ENCODE results near the gene PTPN6.

The PTPN6 gene

DNA sequence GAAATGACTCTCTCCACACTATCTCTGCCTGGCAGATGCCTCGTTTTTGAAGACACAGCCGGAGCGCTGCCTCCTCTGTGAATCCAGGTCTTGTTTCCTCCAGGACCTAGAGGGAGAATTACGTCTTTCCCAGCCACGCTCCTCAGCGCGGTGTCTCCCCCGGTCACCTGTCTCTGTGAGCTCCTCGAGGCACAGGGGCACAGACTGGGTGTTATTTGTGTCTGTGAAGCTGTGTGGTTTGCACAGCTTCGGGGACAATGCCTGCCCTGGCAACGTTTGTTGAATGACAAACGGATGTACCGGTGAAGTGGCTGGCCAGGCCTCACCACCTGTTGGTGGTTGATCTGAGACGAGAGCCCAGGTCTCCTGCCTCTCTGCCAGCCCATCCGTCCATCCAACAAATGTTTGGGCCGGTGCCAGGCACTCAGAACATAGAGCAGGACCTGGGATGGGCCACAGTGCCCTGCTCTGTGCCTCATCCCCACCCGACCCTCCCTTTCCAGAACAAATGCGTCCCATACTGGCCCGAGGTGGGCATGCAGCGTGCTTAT, 6.1 kb downstream of the PTPN6 start:
- DNase-seq, result no peak

DNA sequence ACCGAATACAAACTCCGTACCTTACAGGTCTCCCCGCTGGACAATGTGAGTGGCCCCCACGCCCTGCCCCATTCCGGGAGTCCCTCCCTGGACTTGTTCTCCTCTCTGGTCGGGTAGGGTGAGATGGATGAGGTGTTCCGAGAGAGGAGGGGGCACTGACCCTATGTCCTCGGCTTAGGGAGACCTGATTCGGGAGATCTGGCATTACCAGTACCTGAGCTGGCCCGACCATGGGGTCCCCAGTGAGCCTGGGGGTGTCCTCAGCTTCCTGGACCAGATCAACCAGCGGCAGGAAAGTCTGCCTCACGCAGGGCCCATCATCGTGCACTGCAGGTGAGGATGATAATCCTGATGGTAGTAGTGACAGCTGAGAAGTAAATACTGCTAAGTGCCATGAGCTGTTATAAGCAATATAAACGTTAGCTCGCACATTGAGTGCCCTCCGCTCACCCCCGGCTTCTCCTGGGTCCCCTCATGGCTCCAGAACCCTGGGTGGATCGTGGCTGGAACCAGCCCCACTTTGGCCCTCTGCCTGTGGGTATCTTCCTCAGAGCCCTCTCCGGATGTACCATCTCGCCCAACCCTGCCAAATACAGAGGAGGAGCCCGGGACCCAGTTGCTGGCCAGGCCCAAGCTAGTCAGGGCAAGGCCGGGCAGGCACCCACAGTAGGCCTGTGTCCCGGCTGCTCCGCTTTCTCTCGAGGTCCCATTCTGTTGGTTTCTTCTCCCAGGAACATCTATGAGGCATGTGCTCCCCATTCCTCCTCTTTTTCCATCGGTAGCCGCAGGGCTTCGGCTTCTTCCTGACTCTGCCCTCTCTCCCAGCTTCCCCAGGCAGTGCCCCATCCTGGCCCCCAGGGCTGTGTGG, 6.8 kb downstream of the PTPN6 start:
- DNase-seq, result no peak

DNA sequence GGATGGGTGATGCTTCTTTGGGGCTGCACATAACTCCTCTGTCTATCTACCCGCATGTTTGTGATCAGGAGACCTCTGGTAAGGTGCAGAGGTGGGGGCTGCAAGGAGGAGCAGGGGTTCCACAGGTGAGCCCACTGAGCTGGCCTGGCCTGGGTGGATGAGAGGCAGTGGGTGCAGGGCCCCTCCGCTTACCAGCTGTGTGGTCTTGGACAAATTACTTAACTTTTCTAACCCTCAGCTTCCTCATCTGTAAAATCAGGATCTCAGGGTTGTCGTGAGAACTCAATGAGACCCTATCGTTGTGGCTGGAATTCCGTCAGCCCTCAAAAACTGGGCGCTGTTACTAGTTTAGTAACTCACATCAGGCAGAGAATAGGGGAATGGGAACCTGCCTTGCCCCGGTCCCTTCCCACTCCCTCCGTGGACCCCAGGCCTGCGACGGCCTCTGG, 7.5 kb downstream of the PTPN6 start:
- DNase-seq, result no peak

DNA sequence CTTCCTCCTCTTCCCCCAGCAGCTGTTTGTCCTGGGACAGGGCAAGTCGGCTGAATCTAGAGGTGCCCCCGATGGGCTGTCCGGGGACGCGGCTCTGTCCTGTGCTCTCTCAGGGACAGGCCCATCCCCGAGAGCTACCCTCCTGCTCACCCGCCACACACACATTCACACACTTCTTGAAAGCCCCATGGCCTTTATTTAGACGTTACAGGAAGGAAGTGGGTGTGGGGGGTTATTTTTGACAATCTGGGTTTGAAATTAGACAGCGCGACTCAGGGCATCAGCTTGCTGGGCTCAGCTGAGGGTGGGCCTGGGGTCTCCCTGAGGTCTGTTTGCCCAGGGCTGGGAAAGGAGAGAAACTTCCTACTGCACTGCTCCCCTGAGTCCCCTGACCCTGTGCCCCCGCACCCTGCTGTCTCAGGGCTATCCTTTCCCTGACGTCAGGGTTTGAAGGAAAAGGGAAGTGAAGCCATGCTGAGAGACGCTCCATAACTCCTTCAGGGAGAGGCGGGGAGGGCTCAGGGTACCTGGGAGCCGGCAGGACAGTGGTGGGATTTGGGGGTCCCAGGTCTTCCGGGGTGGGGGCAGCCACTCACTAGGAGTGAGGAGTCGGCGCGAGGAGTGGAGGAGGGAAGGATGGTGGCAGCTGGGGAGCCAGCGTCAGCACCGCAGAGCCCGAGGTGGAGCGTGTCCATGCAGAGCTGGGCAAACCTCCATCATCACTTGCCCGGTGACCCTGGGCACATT, 8.1 kb downstream of the PTPN6 start:
- DNase-seq, result no peak

DNA sequence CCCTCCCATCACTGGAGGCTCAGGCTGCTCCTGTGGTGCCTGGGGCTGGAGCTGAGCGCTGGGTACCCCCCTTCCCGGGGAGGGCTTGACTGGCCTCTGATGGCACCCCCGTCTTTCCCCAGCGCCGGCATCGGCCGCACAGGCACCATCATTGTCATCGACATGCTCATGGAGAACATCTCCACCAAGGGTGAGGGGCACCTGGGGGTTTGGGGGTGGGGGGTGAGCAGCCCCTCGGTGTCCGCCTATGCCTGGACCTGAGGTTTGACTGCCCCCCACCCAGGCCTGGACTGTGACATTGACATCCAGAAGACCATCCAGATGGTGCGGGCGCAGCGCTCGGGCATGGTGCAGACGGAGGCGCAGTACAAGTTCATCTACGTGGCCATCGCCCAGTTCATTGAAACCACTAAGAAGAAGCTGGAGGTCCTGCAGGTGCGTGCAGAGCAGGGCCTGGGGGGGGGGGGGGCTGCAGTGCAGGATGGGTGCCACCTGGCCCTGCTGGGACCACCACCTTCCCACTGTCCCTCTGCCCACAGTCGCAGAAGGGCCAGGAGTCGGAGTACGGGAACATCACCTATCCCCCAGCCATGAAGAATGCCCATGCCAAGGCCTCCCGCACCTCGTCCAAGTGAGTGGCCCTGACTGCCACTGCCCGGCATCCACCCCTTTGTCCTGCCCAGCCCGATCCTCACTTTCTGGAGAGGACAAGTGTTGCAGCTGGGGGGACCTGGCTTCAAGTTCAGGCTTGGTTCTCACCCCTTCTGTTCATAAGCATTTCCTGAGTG, 8.8 kb downstream of the PTPN6 start:
- no peak for DNase-seq

DNA sequence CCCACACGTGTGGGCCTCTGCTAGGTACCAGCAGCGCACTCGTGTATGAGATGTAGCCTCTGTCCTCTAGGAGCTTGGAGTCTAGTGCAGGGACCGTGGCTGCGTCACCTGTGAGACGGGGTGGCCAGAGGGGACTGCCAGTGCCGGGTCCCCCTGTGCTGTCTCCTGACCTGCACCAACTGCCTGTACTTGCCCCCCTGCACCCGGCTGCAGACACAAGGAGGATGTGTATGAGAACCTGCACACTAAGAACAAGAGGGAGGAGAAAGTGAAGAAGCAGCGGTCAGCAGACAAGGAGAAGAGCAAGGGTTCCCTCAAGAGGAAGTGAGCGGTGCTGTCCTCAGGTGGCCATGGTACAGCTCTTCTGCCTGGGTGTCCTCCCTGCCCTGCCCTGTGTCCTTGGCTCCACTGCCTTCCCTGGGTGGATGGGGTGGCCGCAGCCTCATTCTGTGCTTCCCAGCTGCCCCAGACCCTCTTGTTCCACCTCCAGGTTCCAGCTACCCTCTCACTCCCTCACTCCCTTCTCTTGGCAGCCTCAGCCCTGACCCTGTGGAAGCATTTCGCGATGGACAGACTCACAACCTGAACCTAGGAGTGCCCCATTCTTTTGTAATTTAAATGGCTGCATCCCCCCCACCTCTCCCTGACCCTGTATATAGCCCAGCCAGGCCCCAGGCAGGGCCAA, 9.6 kb downstream of the PTPN6 start:
- no peak for DNase-seq

DNA sequence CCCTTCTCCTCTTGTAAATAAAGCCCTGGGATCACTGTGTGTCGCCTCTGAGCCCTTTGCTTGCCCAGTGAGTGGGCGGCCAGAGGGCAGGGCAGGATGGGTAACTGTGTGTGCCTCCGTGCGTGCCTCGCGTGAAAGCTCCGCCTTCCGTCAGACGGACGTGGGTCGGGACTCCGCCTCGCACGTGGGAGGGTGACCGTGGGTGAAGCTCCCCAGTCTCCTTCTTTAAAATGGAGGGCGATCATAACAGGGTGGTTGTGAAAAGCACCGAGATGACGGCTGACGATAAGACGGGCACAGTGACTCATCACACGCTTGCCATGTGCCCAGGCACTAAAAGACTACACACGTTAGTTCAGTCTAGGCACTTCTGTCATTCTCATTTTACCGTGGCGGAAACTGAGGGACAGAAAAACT, 10.1 kb downstream of the PTPN6 start:
- DNase-seq, result no peak

DNA sequence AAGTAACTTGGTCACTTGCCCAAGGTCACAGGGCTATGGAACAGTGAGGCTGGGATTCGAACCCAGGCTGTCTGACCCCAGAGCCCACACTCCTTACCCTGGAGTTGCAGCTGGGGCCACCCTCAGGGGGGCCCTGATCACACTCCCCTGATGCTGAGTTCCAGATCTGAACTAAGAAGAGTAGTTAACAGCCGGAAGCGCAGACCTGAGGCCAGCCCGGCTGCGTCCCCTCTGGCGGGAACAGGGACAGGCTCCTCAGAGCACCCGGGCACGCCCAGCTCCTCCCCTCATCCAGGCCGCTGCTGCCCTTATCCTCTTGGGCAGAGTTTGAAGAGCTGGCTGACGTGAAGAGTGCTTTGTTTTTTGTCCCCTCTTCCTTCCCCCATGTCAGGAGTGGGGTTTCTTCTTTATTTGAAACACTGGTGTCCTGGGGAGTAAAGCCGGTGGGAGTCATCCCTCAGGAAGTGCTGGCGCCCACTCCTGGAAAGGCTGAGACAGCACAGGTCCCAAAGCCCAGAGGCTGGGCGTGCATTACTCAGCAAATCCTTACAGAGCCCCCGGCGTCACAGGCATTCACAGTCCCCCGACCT, 10.6 kb downstream of the PTPN6 start:
- peak; percentile 83 for DNase-seq

DNA sequence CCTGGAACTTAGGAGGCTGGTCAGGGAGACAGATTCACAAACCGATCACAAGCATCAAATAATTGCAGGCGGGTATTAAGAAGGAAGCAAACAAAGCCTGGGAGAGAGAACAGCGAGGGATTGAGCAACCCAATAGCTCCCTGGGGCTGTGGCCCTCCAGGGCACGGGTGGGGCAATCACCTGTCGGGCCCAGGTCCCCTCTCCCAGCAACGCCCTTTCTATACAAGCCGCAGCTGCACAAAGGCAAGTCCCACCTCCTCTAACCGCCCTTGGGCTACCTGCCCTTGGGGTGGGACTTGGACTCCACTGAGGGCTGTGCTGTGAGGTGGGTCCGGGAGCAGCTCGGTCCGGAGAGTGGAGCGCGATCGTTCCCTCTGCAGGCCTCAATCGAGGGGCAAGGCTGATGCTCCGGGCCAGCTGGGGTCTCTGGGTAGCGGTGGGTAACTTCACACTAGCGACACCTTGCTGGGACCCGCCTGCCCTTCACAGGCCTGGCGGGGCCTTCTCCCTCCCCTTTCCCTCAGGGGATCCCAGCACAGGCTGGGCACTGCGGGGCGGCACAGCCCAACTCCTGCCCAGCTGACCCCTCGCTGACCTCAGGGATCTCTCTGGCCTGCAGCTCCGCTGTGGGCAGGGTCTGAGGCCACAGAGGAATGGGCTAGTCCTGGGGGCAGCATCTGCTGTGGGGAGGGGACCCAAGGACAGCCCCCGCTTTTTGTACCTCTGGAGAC, 11.3 kb downstream of the PTPN6 start:
- DNase-seq, result no peak

DNA sequence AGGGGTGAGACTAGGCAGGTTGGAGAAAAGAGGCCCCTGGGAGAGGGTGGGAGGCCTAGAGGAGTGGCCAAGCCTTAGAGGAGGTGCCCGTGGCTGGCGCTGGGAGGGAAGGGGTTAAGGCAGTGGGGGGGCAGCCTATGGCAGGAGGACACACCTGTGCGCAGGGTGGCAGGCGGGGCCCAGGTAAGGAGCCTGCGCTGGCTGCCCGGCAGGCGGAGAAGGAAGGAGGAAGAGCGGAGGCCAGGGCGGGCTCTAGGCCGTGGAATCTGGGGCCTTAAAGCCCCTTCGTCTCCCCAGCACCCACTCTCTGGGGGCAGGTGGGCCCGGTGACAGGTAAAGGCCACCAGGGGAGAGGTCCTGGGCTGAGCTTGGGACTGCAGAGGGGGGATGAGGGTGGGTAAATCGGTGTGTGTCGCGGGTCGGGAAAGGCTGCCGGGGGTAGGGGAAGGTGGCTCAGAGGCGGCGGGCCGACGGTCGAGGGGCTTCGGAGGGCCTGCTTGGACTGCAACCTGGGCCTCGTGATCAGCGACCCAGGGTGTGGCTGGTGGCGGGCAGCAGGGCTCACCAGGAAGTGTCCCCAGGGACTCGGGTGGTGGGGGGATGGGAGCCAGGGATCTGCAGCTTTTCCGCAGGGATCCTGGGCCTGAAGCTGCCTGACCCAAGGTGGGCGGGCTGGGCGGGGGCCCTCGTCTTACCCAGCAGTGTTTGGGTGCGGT, 12.0 kb downstream of the PTPN6 start:
- no peak for DNase-seq

DNA sequence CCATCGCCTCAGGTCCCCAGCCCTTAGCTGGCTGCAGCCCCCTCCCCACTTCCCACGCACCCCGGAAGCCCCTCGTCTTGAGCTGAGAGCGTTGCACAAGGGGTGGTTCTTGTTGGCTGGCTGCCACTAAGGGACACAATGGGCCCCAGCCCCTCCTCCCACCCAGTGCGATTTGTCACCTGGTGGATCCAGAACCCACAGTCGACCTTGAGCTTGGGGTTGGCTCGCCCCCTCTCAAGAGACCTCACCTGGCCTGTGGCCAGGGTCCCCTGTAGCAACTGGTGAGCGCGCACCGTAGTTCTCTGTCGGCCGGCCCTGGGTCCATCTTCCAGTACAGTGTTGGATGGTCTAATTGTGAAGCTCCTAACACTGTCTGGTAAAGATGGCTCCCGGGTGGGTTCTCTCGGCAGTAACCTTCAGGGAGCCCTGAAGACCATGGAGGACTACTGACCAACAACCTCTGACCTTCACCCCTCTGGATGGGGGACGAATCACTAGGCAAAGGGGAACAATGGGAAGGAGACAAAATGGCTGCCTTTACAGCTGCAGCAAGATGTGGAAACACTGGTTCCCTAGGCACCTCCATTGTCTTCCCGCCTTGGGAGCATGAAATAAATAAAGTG, 12.7 kb downstream of the PTPN6 start:
- DNase-seq, result no peak

DNA sequence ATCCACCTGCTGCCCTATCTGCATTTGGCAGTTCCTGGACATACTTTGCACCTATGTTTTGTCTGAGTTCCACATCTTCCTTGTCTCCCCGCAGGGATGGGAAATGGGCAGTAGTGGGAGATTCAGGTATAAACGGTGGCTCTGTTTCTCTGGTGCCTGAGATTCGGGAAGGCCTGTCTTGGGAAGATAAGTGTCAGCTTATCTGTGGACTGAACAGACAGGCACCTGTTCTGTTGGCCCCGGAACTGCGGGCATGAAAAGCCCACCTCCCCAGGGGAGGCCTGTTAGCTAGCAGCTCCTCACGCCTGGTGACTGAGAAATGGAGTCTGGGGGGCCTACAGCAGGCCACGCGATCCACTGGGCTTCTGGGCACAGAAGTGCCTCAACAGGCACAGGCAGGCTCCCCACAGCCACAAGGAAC, 13.5 kb downstream of the PTPN6 start:
- DNase-seq, result no peak

DNA sequence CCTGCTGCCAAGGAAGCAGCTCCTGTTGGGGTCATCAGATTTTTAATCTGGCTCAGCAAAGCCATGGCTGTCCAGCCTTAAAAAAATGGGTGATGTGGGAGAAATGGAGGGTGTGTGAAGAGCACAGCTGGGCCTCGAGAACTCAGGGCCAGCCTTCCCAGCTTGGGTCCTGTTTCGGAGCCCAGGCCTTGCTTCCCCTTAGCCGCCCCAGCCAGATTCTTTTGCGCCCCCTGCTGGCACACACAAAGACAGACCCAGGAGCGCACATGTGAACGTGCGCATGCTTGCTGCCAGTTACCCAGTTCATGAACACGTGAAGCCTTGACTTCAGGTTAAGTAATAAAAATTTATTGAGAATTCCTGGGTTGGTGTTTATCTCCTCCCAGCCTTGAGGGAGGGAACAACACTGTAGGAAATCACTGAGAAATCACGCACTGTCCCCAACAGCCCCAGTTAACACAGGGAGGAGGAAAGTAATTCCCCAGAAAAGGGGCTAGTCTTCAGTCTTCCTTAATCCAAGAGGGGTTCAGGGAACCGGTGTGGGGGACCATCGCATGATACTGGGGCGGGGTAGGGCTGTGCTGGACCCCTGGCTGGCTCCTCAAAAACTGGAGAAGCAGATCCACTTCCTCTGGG, 14.0 kb downstream of the PTPN6 start:
- peak; percentile 88 for DNase-seq

DNA sequence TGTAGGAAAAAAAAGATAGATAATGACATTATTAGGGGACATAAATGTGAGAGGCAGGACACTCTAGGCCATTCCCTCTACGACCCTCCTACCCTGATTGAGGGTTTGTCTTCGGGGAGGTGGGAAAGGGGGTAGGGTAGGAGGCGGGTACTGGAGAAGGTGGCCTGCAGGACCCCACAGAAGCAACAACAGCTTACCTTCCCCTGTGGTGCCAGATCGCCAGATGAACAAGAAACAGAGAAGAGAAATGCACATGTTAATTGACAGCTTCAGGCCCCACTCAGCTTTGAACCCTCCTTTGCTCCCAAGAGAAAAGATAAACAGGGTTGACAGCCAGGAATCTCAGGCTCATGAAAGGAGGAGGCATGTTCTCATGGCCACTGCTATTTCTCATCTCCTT, 14.6 kb downstream of the PTPN6 start:
- no peak for DNase-seq

DNA sequence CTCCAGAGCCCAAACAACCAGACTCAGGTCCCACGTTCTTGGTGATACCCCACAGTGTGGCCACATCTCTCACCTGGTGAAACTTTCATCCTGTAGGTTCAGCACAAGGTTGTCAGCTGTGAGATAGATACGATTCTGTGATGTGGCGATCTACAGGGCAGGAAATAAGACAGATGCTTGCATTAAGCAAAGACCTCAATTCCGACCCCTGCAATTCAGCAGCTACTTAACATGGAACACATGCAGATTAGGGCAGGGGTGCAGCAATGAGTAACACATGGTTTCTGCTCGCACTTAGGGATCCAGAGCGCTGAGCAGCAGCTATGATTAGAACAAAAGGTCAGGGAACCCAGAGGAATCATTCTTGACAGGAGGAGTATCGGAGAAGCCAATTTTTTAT, 15.2 kb downstream of the PTPN6 start:
- DNase-seq, result no peak

DNA sequence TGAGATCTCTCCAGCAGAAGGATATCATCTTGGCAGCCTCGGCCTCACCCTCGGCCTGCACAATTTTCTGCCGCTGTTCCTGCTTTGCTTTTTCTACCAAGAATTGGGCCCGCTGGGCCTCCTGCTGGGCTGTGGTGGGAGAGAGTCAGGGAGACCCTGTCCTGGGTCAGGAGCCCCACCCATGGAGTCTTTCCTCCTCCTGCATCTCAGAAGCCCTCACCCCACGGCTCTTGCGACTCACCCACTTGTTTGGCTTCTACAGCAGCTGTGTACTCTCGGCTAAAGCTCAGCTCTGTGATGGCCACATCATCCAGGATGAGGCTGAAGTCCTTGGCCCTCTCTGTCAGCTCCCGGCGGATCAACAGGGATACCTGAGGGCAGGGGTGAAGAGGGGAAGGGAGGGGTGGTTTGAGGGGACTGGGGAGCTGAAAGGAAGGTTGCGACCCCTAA, 16.5 kb downstream of the PTPN6 start:
- no peak for DNase-seq

DNA sequence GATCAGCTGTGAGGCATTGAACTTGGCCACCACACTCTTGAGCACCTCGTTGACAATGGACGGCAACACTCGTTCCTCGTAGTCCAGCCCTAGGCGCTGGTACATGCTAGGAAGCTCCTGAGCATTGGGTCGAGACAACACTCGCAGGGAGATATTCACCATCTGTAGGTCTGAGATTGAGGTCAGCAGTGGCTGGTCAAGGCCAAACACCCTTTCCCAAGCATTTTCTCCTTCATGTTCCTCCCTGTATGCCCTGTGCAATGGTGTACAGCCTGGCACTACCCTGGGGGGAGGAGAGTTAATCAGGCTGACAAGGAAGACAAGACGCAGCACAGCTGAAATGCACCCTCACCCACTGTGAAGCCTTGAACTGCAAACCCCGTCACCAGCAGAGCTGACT, 17.3 kb downstream of the PTPN6 start:
- DNase-seq, result no peak

DNA sequence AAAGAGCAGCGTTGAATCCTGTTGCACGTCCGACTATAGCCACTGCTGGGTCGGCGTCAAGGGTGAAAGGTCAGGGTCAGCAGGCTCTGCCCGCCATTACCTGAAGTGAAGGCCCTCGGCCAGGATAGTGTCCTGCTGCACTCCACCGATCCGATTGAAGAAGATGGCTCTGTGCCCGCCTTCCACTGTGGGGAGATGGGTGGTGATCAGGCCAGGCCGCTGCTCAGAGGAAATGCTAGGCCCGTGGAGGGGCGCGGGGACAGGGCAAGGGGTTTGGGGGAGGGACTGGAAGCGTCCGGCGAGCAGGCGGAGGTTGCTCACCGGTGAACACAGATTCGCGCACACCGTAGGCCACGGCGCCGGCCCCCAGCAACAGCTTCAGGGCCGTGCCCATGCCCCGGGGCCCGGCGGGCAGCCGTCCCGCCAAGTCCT, 19.0 kb downstream of the PTPN6 start:
- DNase-seq, result peak; percentile 13

DNA sequence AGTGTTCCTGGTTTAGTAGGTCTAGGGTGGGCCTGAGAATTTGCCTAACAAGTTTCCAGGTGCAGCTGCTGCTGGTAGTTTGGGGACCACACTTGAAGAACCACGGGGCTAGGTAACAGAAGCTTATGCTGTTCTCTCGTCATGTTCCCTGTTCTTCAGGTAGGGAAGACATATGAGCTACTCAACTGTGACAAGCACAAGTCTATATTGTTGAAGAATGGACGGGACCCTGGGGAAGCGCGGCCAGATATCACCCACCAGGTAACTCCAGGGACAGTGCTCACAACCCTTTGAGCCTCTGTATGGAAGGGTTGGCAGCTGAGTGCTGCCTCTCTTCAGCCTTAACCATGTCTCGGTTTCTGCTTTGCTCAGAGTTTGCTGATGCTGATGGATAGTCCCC, 23.0 kb downstream of the PTPN6 start:
- DNase-seq, result no peak

Measured in NCI-H1694 treated with DMSO at 0.1 percent for 48 hours (cell line).